Measurements from ENCODE around the gene SPATA21. TPM values are rescaled to one million over a fixed set of nuclear protein-coding genes. Genes with fewer than 3 reads are reported as not detected.
"Not testable (repeated sequence)": the region's sequence is repeated elsewhere in the genome, so short reads cannot be mapped to it uniquely, and the experiment has no call there.

The SPATA21 gene
- total and polyA plus RNA-seq, 5 donors from 2014 or later: not detected

GRCh38 chr1:16372535-16373285 is 64.5 kb downstream of the SPATA21 start:
- H3K27ac ChIP-seq (ENCODE audit: insufficient read depth, low read length, poor library complexity, severe bottlenecking): no peak overlapping the region
- no peaks in the 10 kb centered on the region for H3K27me3 ChIP-seq (ENCODE audit: control insufficient read depth, insufficient read depth, low read length)
- no peak overlapping the region for H3K4me3 ChIP-seq (ENCODE audit: low read depth, low read length)
- ATAC-seq (ENCODE audit: low read depth in 2 of 2): no peak
- Mint-ChIP-seq H3K27ac (peak overlapping the region; percentile 25 to 99 (median 45)), H3K36me3 (peaks cover 18% of the 10 kb centered on the region), H3K9me3 (peaks cover 0 to 1% (median 0%) of the 10 kb centered on the region in 7 donors), H3K4me1 (peaks cover 48 to 85% (median 66%) of the 10 kb centered on the region in 4 donors), H3K4me3 (peak overlapping the region; percentile 40 to 85 (median 71)), H3K27me3 (no peaks in the 10 kb centered on the region)
- H3K9me3 ChIP-seq (ENCODE audit: control insufficient read depth in 2 of 2, low read length in 2 of 2): no peaks in the 10 kb centered on the region
- H3K36me3 ChIP-seq (ENCODE audit: control insufficient read depth, insufficient read depth, low read length): peaks cover 5% of the 10 kb centered on the region
- DNase-seq: no peak
- peaks cover 74% of the 10 kb centered on the region for H3K4me1 ChIP-seq (ENCODE audit: control insufficient read depth, insufficient read depth, low read length, poor library complexity, severe bottlenecking)

- Mint-ChIP-seq H3K4me3 (peak overlapping the region; percentile 62 to 94 (median 82)), H3K27ac (peak overlapping the region; percentile 45 to 85 (median 75)), H3K36me3 (peaks cover 18% of the 10 kb centered on the region), H3K9me3 (peaks cover 0 to 1% (median 0%) of the 10 kb centered on the region in 7 donors), H3K27me3 (no peaks in the 10 kb centered on the region), H3K4me1 (peaks cover 46 to 77% (median 62%) of the 10 kb centered on the region in 4 donors)
- no peaks in the 10 kb centered on the region for H3K9me3 ChIP-seq (ENCODE audit: control insufficient read depth in 2 of 2, low read length in 2 of 2)
- H3K27me3 ChIP-seq (ENCODE audit: control insufficient read depth, insufficient read depth, low read length): no peaks in the 10 kb centered on the region
- H3K4me1 ChIP-seq (ENCODE audit: control insufficient read depth, insufficient read depth, low read length, poor library complexity, severe bottlenecking): peaks cover 65% of the 10 kb centered on the region
- peak overlapping the region; percentile 14 for H3K27ac ChIP-seq (ENCODE audit: insufficient read depth, low read length, poor library complexity, severe bottlenecking)
- peak; percentile 11 to 12 for ATAC-seq (ENCODE audit: low read depth in 2 of 2)
- peaks cover 5% of the 10 kb centered on the region for H3K36me3 ChIP-seq (ENCODE audit: control insufficient read depth, insufficient read depth, low read length)
- peak overlapping the region; percentile 41 for H3K4me3 ChIP-seq (ENCODE audit: low read depth, low read length)
- DNase-seq: peak in 1 of 3 donors; percentile 83
Measured at GRCh38 chr1:16371725-16372124, 65.5 kb downstream of the SPATA21 start.

- Mint-ChIP-seq H3K9me3 (peaks cover 0 to 1% (median 0%) of the 10 kb centered on the region in 7 donors), H3K36me3 (peaks cover 13% of the 10 kb centered on the region), H3K4me1 (peaks cover 38 to 63% (median 51%) of the 10 kb centered on the region in 4 donors), H3K4me3 (peak overlapping the region in 3 of 4 donors; percentile 97 to 98 (median 97)), H3K27me3 (no peaks in the 10 kb centered on the region), H3K27ac (no peak overlapping the region)
- Histone ChIP-seq H3K4me1 (ENCODE audit: control insufficient read depth, insufficient read depth, low read length, poor library complexity, severe bottlenecking) (peaks cover 56% of the 10 kb centered on the region), H3K4me3 (ENCODE audit: low read depth, low read length) (no peak overlapping the region), H3K27ac (ENCODE audit: insufficient read depth, low read length, poor library complexity, severe bottlenecking) (no peak overlapping the region), H3K36me3 (ENCODE audit: control insufficient read depth, insufficient read depth, low read length) (peaks cover 5% of the 10 kb centered on the region), H3K27me3 (ENCODE audit: control insufficient read depth, insufficient read depth, low read length) (no peaks in the 10 kb centered on the region), H3K9me3 (ENCODE audit: control insufficient read depth in 2 of 2, low read length in 2 of 2) (no peaks in the 10 kb centered on the region)
- DNase-seq (no peak), ATAC-seq (ENCODE audit: low read depth in 2 of 2) (no peak)
Measured at GRCh38 chr1:16369821-16370220, 67.4 kb downstream of the SPATA21 start.

- Mint-ChIP-seq H3K27ac (peak overlapping the region; percentile 98 to 99 (median 99)), H3K27me3 (peaks cover 4% of the 10 kb centered on the region)
- DNase-seq: peak in 1 of 3 donors; percentile 45
Measured at GRCh38 chr1:16367968-16368890, 69.0 kb downstream of the SPATA21 start.

GRCh38 chr1:16367258-16367967 is 69.8 kb downstream of the SPATA21 start:
- Histone ChIP-seq H3K4me3 (ENCODE audit: low read depth, low read length) (peak overlapping the region; percentile 99), H3K9me3 (ENCODE audit: control insufficient read depth in 2 of 2, low read length in 2 of 2) (no peaks in the 10 kb centered on the region), H3K27me3 (ENCODE audit: control insufficient read depth, insufficient read depth, low read length) (no peaks in the 10 kb centered on the region), H3K27ac (ENCODE audit: insufficient read depth, low read length, poor library complexity, severe bottlenecking) (peak overlapping the region; percentile 100), H3K4me1 (ENCODE audit: control insufficient read depth, insufficient read depth, low read length, poor library complexity, severe bottlenecking) (peaks cover 44% of the 10 kb centered on the region), H3K36me3 (ENCODE audit: control insufficient read depth, insufficient read depth, low read length) (no peaks in the 10 kb centered on the region)
- Mint-ChIP-seq H3K27ac (peak overlapping the region; percentile 98 to 99 (median 99)), H3K9me3 (no peaks in the 10 kb centered on the region), H3K27me3 (peaks cover 6% of the 10 kb centered on the region), H3K4me1 (peaks cover 25 to 52% (median 42%) of the 10 kb centered on the region in 4 donors), H3K36me3 (no peaks in the 10 kb centered on the region), H3K4me3 (peak overlapping the region; percentile 97 to 98 (median 97))
- DNase-seq: peak; percentile 76 to 93 (median 90)
- ATAC-seq (ENCODE audit: low read depth in 2 of 2): peak; percentile 66 to 68

More at GRCh38 chr1:16367968-16368890, 69.0 kb downstream of the SPATA21 start:
- peaks cover 49% of the 10 kb centered on the region for H3K4me1 ChIP-seq (ENCODE audit: control insufficient read depth, insufficient read depth, low read length, poor library complexity, severe bottlenecking)
- Mint-ChIP-seq H3K4me1 (peaks cover 30 to 57% (median 46%) of the 10 kb centered on the region in 4 donors), H3K4me3 (peak overlapping the region; percentile 97 to 98 (median 97)), H3K9me3 (peaks cover 0 to 1% (median 0%) of the 10 kb centered on the region in 7 donors), H3K36me3 (peaks cover 6% of the 10 kb centered on the region)
- peaks cover 2% of the 10 kb centered on the region for H3K36me3 ChIP-seq (ENCODE audit: control insufficient read depth, insufficient read depth, low read length)
- peak overlapping the region; percentile 100 for H3K27ac ChIP-seq (ENCODE audit: insufficient read depth, low read length, poor library complexity, severe bottlenecking)
- no peak for ATAC-seq (ENCODE audit: low read depth in 2 of 2)
- H3K27me3 ChIP-seq (ENCODE audit: control insufficient read depth, insufficient read depth, low read length): no peaks in the 10 kb centered on the region
- no peaks in the 10 kb centered on the region for H3K9me3 ChIP-seq (ENCODE audit: control insufficient read depth in 2 of 2, low read length in 2 of 2)
- H3K4me3 ChIP-seq (ENCODE audit: low read depth, low read length): peak overlapping the region; percentile 99

GRCh38 chr1:16366722-16367257 is 70.4 kb downstream of the SPATA21 start, which contains the start of gene SZRD1:
TSS of gene SZRD1 (plus strand) at chr1:16367242. CDS start at chr1:16367258, 16 bp downstream.
- ATAC-seq (ENCODE audit: low read depth in 2 of 2) (peak; percentile 89 to 92), DNase-seq (peak; percentile 95 to 100 (median 97))
- Histone ChIP-seq H3K4me3 (ENCODE audit: low read depth, low read length) (peak within 1 kb of the TSS; percentile 99), H3K27me3 (ENCODE audit: control insufficient read depth, insufficient read depth, low read length) (no peaks in the 10 kb centered on the region), H3K27ac (ENCODE audit: insufficient read depth, low read length, poor library complexity, severe bottlenecking) (peak within 1 kb of the TSS; percentile 100), H3K9me3 (ENCODE audit: control insufficient read depth in 2 of 2, low read length in 2 of 2) (no peaks in the 10 kb centered on the region), H3K4me1 (ENCODE audit: control insufficient read depth, insufficient read depth, low read length, poor library complexity, severe bottlenecking) (peaks cover 39% of the 10 kb centered on the region), H3K36me3 (ENCODE audit: control insufficient read depth, insufficient read depth, low read length) (no peaks in the 10 kb centered on the region)
- peaks cover 19 to 46% (median 37%) of the 10 kb centered on the region in 4 donors for H3K4me1 Mint-ChIP-seq
- no peaks in the 10 kb centered on the region for H3K9me3 Mint-ChIP-seq
- H3K36me3 Mint-ChIP-seq: no peaks in the 10 kb centered on the region
- peak within 1 kb of the TSS; percentile 98 to 99 (median 99) for H3K27ac Mint-ChIP-seq
- peak within 1 kb of the TSS; percentile 97 to 98 (median 97) for H3K4me3 Mint-ChIP-seq
- peaks cover 6% of the 10 kb centered on the region for H3K27me3 Mint-ChIP-seq

- not testable (repeated sequence) for H3K27ac ChIP-seq (ENCODE audit: insufficient read depth, low read length, poor library complexity, severe bottlenecking); H3K36me3 ChIP-seq (ENCODE audit: control insufficient read depth, insufficient read depth, low read length); H3K9me3 Mint-ChIP-seq; H3K4me3 Mint-ChIP-seq; H3K27me3 Mint-ChIP-seq; DNase-seq; H3K4me3 ChIP-seq (ENCODE audit: low read depth, low read length); H3K27me3 ChIP-seq (ENCODE audit: control insufficient read depth, insufficient read depth, low read length); ATAC-seq (ENCODE audit: low read depth in 2 of 2); H3K9me3 ChIP-seq (ENCODE audit: control insufficient read depth in 2 of 2, low read length in 2 of 2); H3K36me3 Mint-ChIP-seq; H3K27ac Mint-ChIP-seq
- peaks cover 25% of the 10 kb centered on the region for H3K4me1 ChIP-seq (ENCODE audit: control insufficient read depth, insufficient read depth, low read length, poor library complexity, severe bottlenecking)
- peaks cover 13 to 34% (median 30%) of the 10 kb centered on the region in 4 donors for H3K4me1 Mint-ChIP-seq
Measured at GRCh38 chr1:16365146-16365498, 72.1 kb downstream of the SPATA21 start.
